NCI-H146 (cell line): ENCODE data around the gene KHNYN.

Experiments used
- DNase-seq: peaks from one replicate; lab custom pipeline; 2025; lab: John Stamatoyannopoulos, UW

The KHNYN gene

GRCh38 chr14:24422694-24423601 is 6.8 kb upstream of the KHNYN start:
- DNase-seq, result no peak

- peak; percentile 9 for DNase-seq
These were observed 4.0 kb upstream of the KHNYN start for GRCh38 chr14:24425704-24426103.

GRCh38 chr14:24426150-24426911 is 3.4 kb upstream of the KHNYN start:
- DNase-seq, result no peak

GRCh38 chr14:24426912-24427536 is 2.7 kb upstream of the KHNYN start:
- peak; percentile 40 for DNase-seq

GRCh38 chr14:24427537-24428508 is 1.9 kb upstream of the KHNYN start:
- DNase-seq, result no peak

GRCh38 chr14:24428628-24429394 is 943 bp upstream of the KHNYN start:
- no peak for DNase-seq

GRCh38 chr14:24430143-24430681 is 458 bp downstream of the KHNYN start:
- DNase-seq, result peak; percentile 54

GRCh38 chr14:24430682-24431568 is 1.2 kb downstream of the KHNYN start:
- DNase-seq, result no peak

GRCh38 chr14:24431569-24432258 is 2.0 kb downstream of the KHNYN start:
- DNase-seq, result peak; percentile 83

GRCh38 chr14:24432259-24433131 is 2.7 kb downstream of the KHNYN start:
- no peak for DNase-seq

GRCh38 chr14:24434036-24434435 is 4.3 kb downstream of the KHNYN start:
- DNase-seq, result no peak

- DNase-seq, result no peak
These were observed 4.9 kb downstream of the KHNYN start for GRCh38 chr14:24434676-24435075.

GRCh38 chr14:24435192-24435810 is 5.5 kb downstream of the KHNYN start:
- no peak for DNase-seq

- no peak for DNase-seq
These were observed 6.2 kb downstream of the KHNYN start for GRCh38 chr14:24435998-24436354.

- DNase-seq, result peak; percentile 52
These were observed 6.7 kb downstream of the KHNYN start for GRCh38 chr14:24436355-24437019.

GRCh38 chr14:24437020-24437735 is 7.4 kb downstream of the KHNYN start:
- no peak for DNase-seq
